ENCODE measurements around the gene SLC9A3.

Gene SLC9A3

GRCh38 chr5:502325-503079 is 21.7 kb downstream of the SLC9A3 start:
- DNase-seq, result no peak

GRCh38 chr5:501831-502184 is 22.4 kb downstream of the SLC9A3 start:
- no peak for DNase-seq

- no peak for DNase-seq
Measured at GRCh38 chr5:501105-501830, 23.0 kb downstream of the SLC9A3 start.

- DNase-seq, result no peak
Measured at GRCh38 chr5:500491-500890, 23.8 kb downstream of the SLC9A3 start.

DNA sequence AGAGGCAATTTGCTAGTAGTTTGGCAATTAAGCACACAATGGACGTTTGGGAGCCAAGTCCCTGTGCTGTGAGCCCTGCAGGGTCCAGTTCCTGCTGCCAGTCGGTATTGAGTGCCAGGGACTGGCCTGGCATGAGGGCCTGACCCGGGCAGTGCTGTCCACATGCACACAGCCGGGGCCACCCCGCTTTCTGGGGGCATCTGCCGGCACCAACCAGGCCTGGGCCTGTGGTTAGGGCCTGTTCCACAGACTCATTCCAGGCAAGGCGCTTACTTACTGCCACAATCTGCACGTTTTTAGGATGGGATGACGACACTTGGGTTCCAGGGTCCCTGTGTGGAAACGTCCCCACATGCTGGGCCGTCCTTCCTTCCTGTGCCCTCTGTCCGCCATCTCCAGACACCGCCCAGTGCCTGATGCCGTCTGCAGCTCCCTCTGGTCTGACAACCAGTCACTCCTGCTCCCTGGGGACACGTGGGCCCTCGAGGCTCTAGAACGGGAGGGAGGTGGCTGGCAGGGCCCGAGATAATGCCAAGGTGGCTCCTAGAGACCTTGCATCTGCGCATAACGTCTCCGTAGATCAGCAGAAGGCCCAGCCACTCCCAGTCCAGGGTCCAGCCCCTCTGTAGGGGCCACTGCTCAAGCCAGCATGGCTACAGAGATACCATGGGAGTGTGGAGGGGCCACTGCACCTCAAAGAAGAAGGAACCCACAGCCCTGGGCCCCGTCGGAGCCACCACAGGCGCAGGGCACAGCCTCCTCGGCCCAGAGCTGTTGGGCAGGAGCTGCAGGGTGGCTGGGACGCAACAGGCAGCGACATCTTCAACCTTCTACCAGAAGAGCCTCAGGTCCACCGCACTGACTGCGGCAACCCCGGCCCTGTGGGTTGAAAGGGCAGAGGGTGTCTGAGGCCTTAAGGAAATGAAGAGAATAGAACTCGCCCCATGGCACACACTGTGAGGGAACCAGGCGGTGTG is 24.7 kb downstream of the SLC9A3 start:
- DNase-seq, result no peak

- no peak for DNase-seq
Measured at GRCh38 chr5:497871-498509, 26.3 kb downstream of the SLC9A3 start.

DNA sequence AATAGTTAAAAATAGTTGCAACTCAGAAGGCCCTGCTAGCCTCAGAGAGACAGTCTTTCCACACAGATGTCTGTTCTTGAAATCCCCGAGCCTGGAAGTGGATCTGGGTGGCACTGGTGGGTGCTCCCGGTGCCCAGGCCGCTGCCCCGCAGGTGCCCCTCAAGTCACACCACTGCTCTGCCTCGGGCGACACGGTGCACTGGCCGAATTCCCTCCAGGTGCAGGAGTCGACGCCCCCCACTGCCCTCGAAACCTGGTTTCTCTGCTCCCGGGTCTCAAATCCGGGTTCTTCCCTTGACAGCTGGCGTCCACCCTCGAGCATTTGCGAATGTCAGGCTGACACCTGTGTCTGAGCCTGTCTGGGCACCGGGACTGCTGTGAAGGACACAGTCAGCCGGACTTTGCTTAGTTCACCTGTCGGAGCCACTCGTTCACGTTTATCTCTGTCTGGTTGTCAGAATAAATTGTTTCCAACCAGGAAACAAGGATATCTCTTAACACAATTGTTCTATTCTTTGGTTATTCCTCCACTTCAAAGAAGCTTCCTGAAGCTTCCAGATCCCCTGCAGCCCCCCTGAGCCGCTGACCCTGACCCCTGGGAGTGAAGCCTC is 27.1 kb downstream of the SLC9A3 start:
- DNase-seq, result no peak

DNA sequence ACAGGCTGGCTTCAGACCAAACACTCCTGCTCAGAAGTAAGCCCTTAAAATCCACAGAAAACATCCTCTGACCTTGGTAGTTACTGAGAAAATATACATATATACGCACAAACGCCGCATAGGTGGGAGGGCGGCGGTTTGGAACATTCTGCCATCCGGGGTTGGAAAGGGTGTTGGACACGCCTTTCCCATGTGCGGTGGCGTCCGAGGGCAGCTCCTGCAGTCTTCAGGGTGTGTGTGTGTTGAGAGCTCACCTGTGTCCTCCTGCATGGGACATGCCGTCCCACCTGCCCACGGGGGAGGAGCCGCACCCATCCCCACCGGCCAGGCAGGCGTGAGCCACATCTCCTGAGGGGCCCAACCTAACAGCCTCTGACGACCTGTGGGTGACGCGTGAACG is 28.2 kb downstream of the SLC9A3 start:
- no peak for DNase-seq

- DNase-seq, result no peak
Measured at GRCh38 chr5:494667-495255, 29.5 kb downstream of the SLC9A3 start.

DNA sequence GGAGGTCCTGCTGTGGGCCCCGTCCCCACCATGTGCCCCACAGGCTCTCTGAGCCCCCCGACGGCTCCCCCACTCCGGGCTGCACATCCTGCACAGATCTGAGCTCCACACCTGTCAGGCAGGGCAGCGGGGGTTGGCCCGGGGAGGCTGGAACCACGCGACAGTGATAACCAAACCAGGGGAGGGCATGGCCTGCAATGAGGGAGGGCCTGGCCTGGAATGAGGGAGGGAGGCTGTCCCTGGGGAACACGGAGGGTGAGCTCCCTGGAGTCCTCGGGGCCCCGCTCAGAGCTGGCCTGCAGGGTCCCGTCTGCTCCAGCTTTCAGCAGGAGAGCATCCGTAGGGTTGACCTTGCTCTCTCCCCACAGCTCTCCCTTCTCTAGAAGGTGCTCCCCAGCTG is 30.5 kb downstream of the SLC9A3 start:
- DNase-seq, result no peak

DNA sequence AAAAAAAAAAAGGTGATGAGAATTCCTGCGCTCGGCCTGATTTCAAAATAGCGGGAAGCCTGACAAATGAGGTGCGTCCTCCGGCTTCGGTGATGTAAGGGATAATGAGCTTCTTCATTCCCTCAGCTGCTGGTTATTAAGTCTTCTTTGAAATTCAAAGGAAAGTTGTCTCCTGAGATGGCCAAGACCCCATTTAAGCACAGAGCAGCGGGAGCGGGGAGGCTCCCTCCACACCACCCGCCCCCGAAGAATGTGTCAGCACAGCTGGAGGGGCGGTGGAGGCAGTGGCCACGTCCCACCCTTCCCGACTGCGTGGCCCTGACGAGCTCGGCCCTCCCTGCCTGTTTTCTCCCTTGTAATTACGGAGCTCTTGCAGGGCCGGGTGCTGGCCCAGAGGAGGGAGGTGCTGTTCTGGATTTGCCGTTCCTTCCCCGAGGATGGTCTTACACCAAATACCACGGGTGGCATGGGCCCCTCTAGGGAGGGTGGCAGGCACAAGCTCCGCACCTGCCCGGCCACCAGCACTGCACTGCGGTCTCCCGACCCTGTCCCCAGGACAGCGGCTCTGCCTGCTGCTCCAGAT is 31.0 kb downstream of the SLC9A3 start:
- no peak for DNase-seq

DNA sequence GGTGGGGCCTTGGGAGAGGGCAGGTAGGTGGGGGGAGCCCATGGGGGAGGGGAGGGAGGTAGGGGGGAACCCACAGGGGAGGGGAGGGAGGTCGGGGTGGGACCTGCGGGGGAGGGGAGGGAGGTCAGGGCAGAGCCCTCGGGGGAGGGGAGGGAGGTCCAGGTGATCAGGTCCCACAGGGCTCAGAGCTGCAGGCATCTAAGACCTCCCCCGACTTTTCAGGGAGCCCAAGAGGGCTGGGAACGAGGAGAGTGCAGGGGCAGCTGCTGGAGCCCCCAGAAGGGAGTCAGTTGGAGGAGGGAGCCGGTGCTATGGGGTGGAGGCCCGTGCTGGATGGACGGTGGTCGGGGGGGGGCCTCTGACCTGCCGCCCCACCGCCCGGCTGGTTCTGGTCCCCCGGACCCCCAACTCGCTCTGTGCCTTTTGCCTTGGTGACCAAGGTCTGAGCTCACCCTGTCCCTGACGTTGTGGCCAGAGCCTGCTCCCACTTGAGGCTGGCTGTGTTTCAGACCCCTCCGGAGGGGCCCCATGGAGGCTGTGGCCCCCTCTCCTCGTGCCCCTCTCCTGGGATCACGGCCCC is 31.8 kb downstream of the SLC9A3 start:
- no peak for DNase-seq

- DNase-seq, result no peak
Measured at GRCh38 chr5:491856-492155, 32.4 kb downstream of the SLC9A3 start.

- DNase-seq, result no peak
Measured at GRCh38 chr5:491119-491855, 33.0 kb downstream of the SLC9A3 start.

DNA sequence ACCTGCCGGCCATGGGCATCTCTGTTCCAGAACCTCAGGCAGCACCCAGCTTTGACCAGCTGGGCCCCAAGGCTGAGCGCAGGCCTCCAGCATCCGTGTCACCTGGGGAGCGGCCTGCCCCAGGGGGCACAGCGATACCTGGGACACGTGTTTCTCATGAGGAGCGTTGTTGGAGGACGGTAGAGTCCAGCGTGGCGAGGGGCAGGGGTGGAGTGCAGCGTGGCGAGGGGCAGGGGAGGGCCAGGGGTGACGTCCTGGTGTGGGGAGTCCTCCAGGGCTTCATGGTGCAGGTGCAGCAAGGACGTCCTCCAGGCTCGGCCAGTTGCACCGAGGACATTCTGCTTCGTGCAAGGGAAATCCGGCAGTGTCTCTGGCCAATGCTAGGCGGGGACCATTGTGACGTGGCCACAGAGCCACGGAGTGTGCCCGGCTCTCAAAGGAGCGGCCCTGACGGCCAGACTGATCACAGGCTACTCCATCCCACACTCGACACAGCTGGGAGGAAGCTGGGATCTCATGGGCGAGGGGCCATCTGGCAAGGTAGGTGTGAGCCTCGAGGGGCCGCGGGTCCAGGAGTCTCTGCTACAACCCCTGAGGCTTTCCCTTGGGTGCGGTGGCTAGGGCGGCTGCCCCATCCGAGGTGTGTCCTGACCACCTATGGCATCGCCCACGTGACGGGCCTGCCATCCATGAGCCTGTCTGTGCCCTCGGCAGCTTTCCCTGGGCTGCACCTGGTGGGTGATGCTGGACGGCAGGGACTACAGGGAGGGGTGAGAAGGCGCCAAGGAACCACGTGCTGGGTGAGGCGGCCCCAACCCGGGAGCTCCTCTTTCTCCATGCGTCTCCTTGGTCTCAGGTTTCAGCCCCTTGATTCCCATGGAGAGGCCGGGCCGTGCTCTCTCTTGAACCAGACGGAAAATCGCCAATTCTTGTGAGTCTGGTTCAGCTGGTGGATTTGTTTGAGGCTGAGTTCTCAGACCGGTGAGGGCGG is 33.8 kb downstream of the SLC9A3 start:
- no peak for DNase-seq

DNA sequence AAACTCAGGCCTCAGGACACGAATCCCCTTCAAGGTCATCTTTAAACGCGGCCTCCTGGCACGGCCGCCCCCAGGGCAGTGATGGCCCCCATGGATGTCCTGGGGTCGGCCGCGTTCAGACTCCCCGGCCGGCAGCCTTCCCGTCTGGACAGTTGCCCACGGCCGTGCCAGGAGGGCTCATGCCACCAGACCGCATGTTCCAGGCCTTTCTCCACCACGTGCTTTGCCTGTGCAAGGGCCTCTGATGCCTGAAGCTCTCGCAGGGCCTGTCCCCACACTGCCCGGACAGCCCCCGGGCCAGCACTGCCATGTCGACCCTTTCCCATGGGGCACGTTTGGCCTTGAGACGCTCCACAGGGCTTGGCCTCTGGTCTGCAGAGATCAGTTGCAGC is 34.6 kb downstream of the SLC9A3 start:
- DNase-seq, result no peak

GRCh38 chr5:488744-489688 is 35.2 kb downstream of the SLC9A3 start:
- DNase-seq, result no peak

DNA sequence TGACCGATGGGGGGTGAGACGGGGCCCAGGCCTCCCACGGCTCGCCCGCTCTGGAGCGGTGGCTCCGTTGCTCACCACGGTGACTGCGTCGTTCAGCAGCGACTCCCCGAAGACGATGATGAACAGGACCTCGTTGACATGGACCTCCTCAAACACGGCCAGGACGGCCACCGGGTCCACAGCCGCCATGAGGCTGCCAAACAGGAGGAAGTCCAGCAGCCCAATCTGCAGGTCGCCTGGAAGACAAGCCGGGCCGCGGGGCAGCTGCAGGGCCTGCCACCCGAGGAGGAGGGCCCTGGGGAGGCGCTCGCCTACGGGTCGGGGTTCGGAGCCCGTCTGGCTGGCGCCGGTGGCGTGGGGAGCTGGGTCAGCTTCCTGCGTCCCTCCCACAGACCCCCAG is 36.0 kb downstream of the SLC9A3 start:
- no peak for DNase-seq

Measured in DMS153 (cell line).